Ishikawa (cell line): ENCODE data around the gene GALNT13.

Experiments used
- CEBPB ChIP-seq: IDR thresholded peaks from 2 replicates; pipeline ENCODE4 v1.6.1; 2012
- CREB1 ChIP-seq: IDR thresholded peaks from 2 replicates; pipeline ENCODE4 v1.6.1; 2012; ENCODE audit warnings: low read depth
- EGR1 ChIP-seq: IDR thresholded peaks from 2 replicates; pipeline ENCODE4 v1.6.1; 2012
- EP300 ChIP-seq: IDR thresholded peaks from 2 replicates; pipeline ENCODE4 v1.6.1; 2012; ENCODE audit warnings: borderline replicate concordance
- FOXM1 ChIP-seq: IDR thresholded peaks from 2 replicates; pipeline ENCODE4 v1.6.1; 2012; ENCODE audit warnings: low read depth, borderline replicate concordance
- MAX ChIP-seq: IDR thresholded peaks from 2 replicates; pipeline ENCODE4 v1.6.1; 2012
- NFIC ChIP-seq: IDR thresholded peaks from 2 replicates; pipeline ENCODE4 v1.6.1; 2012
- RAD21 ChIP-seq: IDR thresholded peaks from 2 replicates; pipeline ENCODE4 v1.6.1; 2012; ENCODE audit warnings: low read depth
- REST ChIP-seq: IDR thresholded peaks from 2 replicates; pipeline ENCODE4 v1.6.1; 2012; ENCODE audit warnings: low read depth, mild to moderate bottlenecking
- TAF1 ChIP-seq: IDR thresholded peaks from 2 replicates; pipeline ENCODE4 v1.6.1; 2012; ENCODE audit warnings: low read depth, mild to moderate bottlenecking
- TCF12 ChIP-seq: IDR thresholded peaks from 2 replicates; pipeline ENCODE4 v1.6.1; 2012; ENCODE audit warnings: low read depth
- TEAD4 ChIP-seq: IDR thresholded peaks from 2 replicates; pipeline ENCODE4 v1.6.1; 2012
- USF1 ChIP-seq: IDR thresholded peaks from 2 replicates; pipeline ENCODE4 v1.6.1; 2012
- YY1 ChIP-seq: IDR thresholded peaks from 2 replicates; pipeline ENCODE4 v1.6.1; 2012; ENCODE audit warnings: low read depth
- ZBTB7A ChIP-seq: IDR thresholded peaks from 2 replicates; pipeline ENCODE4 v1.6.1; 2012; ENCODE audit warnings: low read depth

GALNT13 gene

GRCh38 chr2:153871231-153872221, at the start of gene GALNT13:
TSS of gene GALNT13 (plus strand) at chr2:153871922.
- TF ChIP-seq TAF1 (peak; percentile 57; the same call in 1 of the 2 replicates), CREB1 (no peak), ZBTB7A (peak; percentile 81), EGR1 (no peak), MAX (peak; percentile 75)

GRCh38 chr2:153823880-153824279, 47.8 kb upstream of the GALNT13 start:
- TF ChIP-seq ZBTB7A = no peak
- no peak for TF ChIP-seq REST
- TF ChIP-seq CEBPB = no peak
- no peak for TF ChIP-seq TAF1
- no peak for TF ChIP-seq CREB1
- no peak for TF ChIP-seq MAX
- TF ChIP-seq FOXM1 = no peak
- TF ChIP-seq TCF12 = no peak
- no peak for TF ChIP-seq RAD21
- no peak for TF ChIP-seq YY1
- TF ChIP-seq TEAD4 = no peak
- no peak for TF ChIP-seq EGR1
- no peak for TF ChIP-seq NFIC

GRCh38 chr2:153828335-153828734, 43.4 kb upstream of the GALNT13 start:
- no peak for TF ChIP-seq TCF12
- TF ChIP-seq RAD21 = no peak
- no peak for TF ChIP-seq YY1
- no peak for TF ChIP-seq NFIC
- TF ChIP-seq TEAD4 = no peak
- no peak for TF ChIP-seq TAF1

DNA sequence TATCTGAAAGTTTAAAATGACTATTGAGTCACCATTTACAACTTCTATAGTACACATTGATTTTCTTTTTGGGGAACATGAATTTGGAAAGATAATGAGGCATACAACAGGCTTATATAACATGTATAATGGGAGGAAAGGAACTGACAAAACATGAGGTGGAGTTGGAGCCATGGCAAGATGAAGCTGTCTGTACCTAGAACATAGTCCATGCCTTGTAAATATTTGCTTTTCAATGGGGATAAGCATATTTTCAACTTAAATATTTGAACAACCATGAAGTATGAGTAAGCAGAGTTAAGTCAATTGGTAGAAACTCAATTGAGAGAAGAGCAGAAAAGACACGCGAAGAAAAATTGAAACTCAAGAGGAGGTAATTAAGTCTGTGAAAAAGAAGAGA, 37.1 kb upstream of the GALNT13 start:
- TF ChIP-seq TAF1 (no peak), TEAD4 (no peak), ZBTB7A (no peak), USF1 (no peak), TCF12 (no peak), FOXM1 (no peak), EP300 (no peak), CEBPB (no peak), NFIC (no peak), MAX (no peak), REST (no peak)

DNA sequence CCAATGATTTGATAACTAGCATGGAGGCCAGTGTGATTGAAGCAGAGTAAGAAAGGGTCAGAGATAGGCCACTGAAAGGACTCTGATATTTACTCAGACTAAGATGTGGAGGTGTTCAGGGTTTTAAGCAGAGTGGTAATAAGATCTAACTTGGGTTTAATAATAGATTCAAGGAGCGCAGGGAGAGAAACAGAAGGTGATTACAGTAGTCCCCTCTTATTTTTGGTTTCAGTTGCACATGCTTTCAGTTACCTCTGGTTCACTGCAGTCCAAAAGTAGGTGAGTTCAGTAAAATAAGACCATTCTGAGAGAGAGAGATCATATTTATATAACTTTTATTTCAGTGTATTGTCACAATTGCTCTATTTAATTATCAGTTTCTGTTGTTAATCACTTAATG, 13.5 kb upstream of the GALNT13 start:
- TF ChIP-seq RAD21 (no peak), EP300 (no peak), NFIC (no peak), TCF12 (no peak), EGR1 (no peak), YY1 (no peak), FOXM1 (no peak), USF1 (no peak), CREB1 (no peak), ZBTB7A (no peak), MAX (no peak)
